OCI-LY3 (cell line): Measurements from ENCODE around the gene CEP85L.

Experiments used
- H2AFZ ChIP-seq: fragments of 200-600, 300-600 bp; shearing (Covaris generic); 2 replicates; pipeline ENCODE4 v1.6.0; 2014; ENCODE audit warnings: antibody characterized with exemption, low read depth, low read length
- H3K27ac ChIP-seq: fragments of 200-600, 300-600 bp; sonication (generic); 2 replicates; pipeline ENCODE4 v1.5.1; 2014; ENCODE audit warnings: mild to moderate bottlenecking, low read length, moderate library complexity, mixed read lengths
- H3K27me3 ChIP-seq: fragments of 200-600, 300-600 bp; sonication (generic); 2 replicates; pipeline ENCODE4 v1.6.1; 2014; ENCODE audit warnings: low read depth, low read length, mixed read lengths
- H3K36me3 ChIP-seq: fragments of 200-600, 300-600 bp; sonication (generic); replicated peaks from 2 replicates; pipeline ENCODE3; 2014; ENCODE audit warnings: low read depth, low read length, mixed read lengths
- H3K4me1 ChIP-seq: fragments of 300-600, 200-600 bp; sonication (generic); 2 replicates; pipeline ENCODE4 v1.6.1; 2014; ENCODE audit warnings: low read length, mixed read lengths
- H3K4me2 ChIP-seq: fragments of 200-600, 300-600 bp; sonication (generic); 2 replicates; pipeline ENCODE4 v1.6.1; 2014; ENCODE audit warnings: low read length, mixed read lengths
- H3K4me3 ChIP-seq: fragments of 300-600, 200-600 bp; sonication (generic); 2 replicates; pipeline ENCODE4 v1.5.1; 2014; ENCODE audit warnings: antibody characterized with exemption, mild to moderate bottlenecking, low read length, moderate library complexity
- H3K79me2 ChIP-seq: fragments of 300-600, 200-600 bp; shearing (Covaris generic); 2 replicates; pipeline ENCODE4 v1.6.1; 2014; ENCODE audit warnings: mild to moderate bottlenecking, low read length, mixed read lengths
- H3K9ac ChIP-seq: fragments of 300-600, 200-600 bp; shearing (Covaris generic); 2 replicates; pipeline ENCODE4 v1.6.0; 2014; ENCODE audit warnings: mild to moderate bottlenecking, low read length, moderate library complexity
- H3K9me3 ChIP-seq: fragments of 200-600, 300-600 bp; shearing (Covaris generic); 2 replicates; pipeline ENCODE4 v1.6.1; 2014; ENCODE audit warnings: low read length, mixed read lengths; ENCODE audit not compliant: insufficient read depth
- H4K20me1 ChIP-seq: fragments of 200-600, 300-600 bp; sonication (generic); 2 replicates; pipeline ENCODE4 v1.6.1; 2016; ENCODE audit warnings: low read length, mixed read lengths; ENCODE audit not compliant: insufficient read depth
- CTCF ChIP-seq: fragments of 200-600, 300-600 bp; sonication (generic); IDR thresholded peaks from 2 replicates; pipeline ENCODE4 v1.5.1; 2014; ENCODE audit warnings: antibody characterized with exemption, low read length, low read depth
- EZH2phosphoT487 ChIP-seq: fragments of 200-600 bp; shearing (Covaris generic); IDR thresholded peaks from 2 replicates; pipeline ENCODE4 v1.6.1; 2018; ENCODE audit warnings: antibody characterized with exemption, mixed run types, low read depth

CEP85L gene

GRCh38 chr6:118638288-118638687 is 13.1 kb downstream of the CEP85L start:
- Histone ChIP-seq H3K79me2 (no peaks in the 10 kb centered on the region; the same call in 1 of the 2 replicates), H3K9ac (no peak overlapping the region), H4K20me1 (0 out of 2 replicates have a peak, but pooled peaks cover 3% of the 10 kb centered on the region), H3K4me3 (no peak overlapping the region), H3K27ac (no peak overlapping the region), H3K4me2 (no peak overlapping the region), H3K27me3 (no peaks in the 10 kb centered on the region), H2AFZ (no peak overlapping the region), H3K36me3 (no peaks in the 10 kb centered on the region), H3K4me1 (peaks cover 17% of the 10 kb centered on the region), H3K9me3 (no peaks in the 10 kb centered on the region)
- TF ChIP-seq CTCF (no peak), EZH2phosphoT487 (no peak)

GRCh38 chr6:118635909-118636735 is 15.3 kb downstream of the CEP85L start:
- Histone ChIP-seq H3K4me2 (no peak overlapping the region), H3K9me3 (no peaks in the 10 kb centered on the region), H3K79me2 (no peaks in the 10 kb centered on the region), H3K27me3 (no peaks in the 10 kb centered on the region), H3K36me3 (no peaks in the 10 kb centered on the region), H4K20me1 (0 out of 2 replicates have a peak, but pooled peaks cover 3% of the 10 kb centered on the region), H2AFZ (no peak overlapping the region), H3K4me3 (no peak overlapping the region), H3K9ac (no peak overlapping the region), H3K4me1 (peaks cover 10% of the 10 kb centered on the region), H3K27ac (no peak overlapping the region)
- TF ChIP-seq EZH2phosphoT487 = no peak
- TF ChIP-seq CTCF = no peak

GRCh38 chr6:118632359-118632758 is 19.0 kb downstream of the CEP85L start:
- Histone ChIP-seq H3K9ac (no peak overlapping the region), H3K4me1 (no peaks in the 10 kb centered on the region), H3K36me3 (no peaks in the 10 kb centered on the region), H4K20me1 (no peaks in the 10 kb centered on the region), H3K27ac (no peak overlapping the region), H3K4me2 (no peak overlapping the region), H3K79me2 (no peaks in the 10 kb centered on the region), H3K9me3 (no peaks in the 10 kb centered on the region), H3K27me3 (no peaks in the 10 kb centered on the region), H2AFZ (no peak overlapping the region), H3K4me3 (no peak overlapping the region)
- TF ChIP-seq CTCF = no peak
- TF ChIP-seq EZH2phosphoT487 = no peak

GRCh38 chr6:118630923-118631322 is 20.5 kb downstream of the CEP85L start:
- no peaks in the 10 kb centered on the region for H3K36me3 ChIP-seq
- no peaks in the 10 kb centered on the region for H3K4me1 ChIP-seq
- H2AFZ ChIP-seq = no peak overlapping the region
- no peak overlapping the region for H3K9ac ChIP-seq
- no peaks in the 10 kb centered on the region for H3K27me3 ChIP-seq
- no peak overlapping the region for H3K4me2 ChIP-seq
- no peaks in the 10 kb centered on the region for H4K20me1 ChIP-seq
- no peaks in the 10 kb centered on the region for H3K9me3 ChIP-seq
- no peak overlapping the region for H3K4me3 ChIP-seq
- no peaks in the 10 kb centered on the region for H3K79me2 ChIP-seq
- no peak for TF ChIP-seq EZH2phosphoT487
- TF ChIP-seq CTCF = no peak
- H3K27ac ChIP-seq = no peak overlapping the region
